GM18502 (cell line): ENCODE measurements around the gene SSNA1.
A peak's percentile ranks its signal among the peaks of the same experiment; 100 is the strongest.

Source experiments
- ATAC-seq: cut with Tn5 transposase; IDR thresholded peaks from one replicate; pipeline ENCODE4 v1.9.1; 2021; ENCODE audit warnings: mild to moderate bottlenecking; ENCODE audit not compliant: unreplicated experiment, poor library complexity

Gene SSNA1

GRCh38 chr9:137150617-137151457 lies 37.6 kb upstream of the SSNA1 start:
- ATAC-seq, result peak; percentile 43

GRCh38 chr9:137152844-137153405 lies 35.6 kb upstream of the SSNA1 start:
- no peak for ATAC-seq

- no peak for ATAC-seq
Observed at GRCh38 chr9:137156567-137157375, 31.7 kb upstream of the SSNA1 start.

- no peak for ATAC-seq
Observed at GRCh38 chr9:137157618-137158415, 30.7 kb upstream of the SSNA1 start.

GRCh38 chr9:137158625-137159024 lies 29.9 kb upstream of the SSNA1 start:
- ATAC-seq, result no peak

- ATAC-seq, result no peak
Observed at GRCh38 chr9:137159105-137160053, 29.1 kb upstream of the SSNA1 start.

- ATAC-seq, result no peak
Observed at GRCh38 chr9:137160054-137160425, 28.4 kb upstream of the SSNA1 start.

- ATAC-seq, result no peak
Observed at GRCh38 chr9:137160716-137161557, 27.5 kb upstream of the SSNA1 start.

- no peak for ATAC-seq
Observed at GRCh38 chr9:137161558-137162486, 26.7 kb upstream of the SSNA1 start.

GRCh38 chr9:137162505-137163364 lies 25.7 kb upstream of the SSNA1 start:
- ATAC-seq, result no peak

GRCh38 chr9:137163365-137163715 lies 25.1 kb upstream of the SSNA1 start:
- no peak for ATAC-seq

GRCh38 chr9:137163805-137164204 lies 24.7 kb upstream of the SSNA1 start:
- no peak for ATAC-seq

GRCh38 chr9:137164370-137165249 lies 23.9 kb upstream of the SSNA1 start:
- ATAC-seq, result no peak

GRCh38 chr9:137165250-137165836 lies 23.1 kb upstream of the SSNA1 start:
- no peak for ATAC-seq
